Right kidney (tissue), 1 donor: ENCODE data around the gene TARS3.

Source experiments
- DNase-seq: peaks from one replicate; pipeline ENCODE4 v3.0.0-alpha.2; 2016

The TARS3 gene

GRCh38 chr15:101702077-101702476 is 22.2 kb downstream of the TARS3 start:
- DNase-seq, result no peak

- no peak for DNase-seq
These were observed 26.0 kb downstream of the TARS3 start for GRCh38 chr15:101698314-101698713.

DNA sequence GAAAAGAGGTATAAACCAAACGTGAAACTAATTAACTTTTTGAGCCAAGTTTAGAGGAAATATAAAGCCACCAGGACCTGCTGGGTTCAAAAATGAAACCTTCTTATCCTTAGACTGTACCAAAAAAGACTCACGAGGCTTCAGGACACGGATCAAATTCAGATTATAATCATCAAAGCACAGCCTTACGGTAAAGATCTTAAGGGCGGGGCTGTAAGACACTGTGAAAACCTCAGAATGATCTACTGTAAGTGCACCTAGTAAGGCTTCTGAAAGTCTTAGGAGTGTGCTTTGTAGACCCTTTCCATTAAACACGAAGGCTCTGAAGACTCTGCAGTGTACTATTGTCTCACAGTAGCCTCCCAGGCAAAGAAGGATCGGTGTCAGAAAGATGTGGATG is 26.8 kb downstream of the TARS3 start:
- DNase-seq, result no peak

GRCh38 chr15:101696829-101697228 is 27.4 kb downstream of the TARS3 start:
- DNase-seq, result no peak

GRCh38 chr15:101694261-101694660 is 30.0 kb downstream of the TARS3 start:
- no peak for DNase-seq

GRCh38 chr15:101692801-101693598 is 31.3 kb downstream of the TARS3 start:
- no peak for DNase-seq

DNA sequence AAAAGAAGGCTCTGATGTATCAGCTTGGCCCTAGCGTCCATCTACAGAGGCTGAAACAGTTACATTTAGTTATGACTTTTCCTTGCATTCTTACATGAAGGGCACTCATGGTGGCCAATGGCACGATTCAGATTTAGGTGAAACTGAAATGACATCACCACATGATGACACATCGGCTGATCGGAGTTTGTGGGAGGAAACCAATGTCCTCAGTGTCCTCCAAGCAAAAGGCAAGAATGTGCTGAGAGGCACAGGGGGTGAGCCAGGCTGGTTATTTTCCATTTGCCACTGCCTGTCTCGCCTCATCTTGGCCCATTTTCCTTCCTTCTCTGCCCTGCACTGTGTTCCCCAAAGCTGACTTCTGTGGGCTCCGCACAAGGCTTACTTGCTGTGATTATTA is 34.4 kb downstream of the TARS3 start:
- no peak for DNase-seq

- no peak for DNase-seq
These were observed 37.6 kb downstream of the TARS3 start for GRCh38 chr15:101686718-101687117.

DNA sequence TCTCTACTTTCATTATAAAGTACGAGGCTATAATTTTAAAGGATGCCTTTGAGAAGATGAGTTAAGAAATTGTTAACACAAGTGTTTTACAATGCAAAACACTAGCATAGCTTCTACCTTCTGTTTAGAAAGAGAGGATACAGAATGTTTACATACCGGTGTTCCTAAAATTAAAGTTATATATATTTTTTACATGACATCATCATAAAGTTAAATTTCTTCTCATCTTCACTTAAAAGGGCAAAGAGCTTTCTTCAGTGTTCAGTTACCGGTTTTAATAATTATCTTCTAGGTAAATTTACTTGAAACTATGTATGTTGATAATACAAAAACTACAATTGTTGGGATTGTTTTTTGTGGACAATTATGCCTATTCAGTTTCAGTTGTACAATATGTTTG is 39.4 kb downstream of the TARS3 start:
- DNase-seq, result no peak

- DNase-seq, result no peak
These were observed 39.9 kb downstream of the TARS3 start for GRCh38 chr15:101684384-101684783.

DNA sequence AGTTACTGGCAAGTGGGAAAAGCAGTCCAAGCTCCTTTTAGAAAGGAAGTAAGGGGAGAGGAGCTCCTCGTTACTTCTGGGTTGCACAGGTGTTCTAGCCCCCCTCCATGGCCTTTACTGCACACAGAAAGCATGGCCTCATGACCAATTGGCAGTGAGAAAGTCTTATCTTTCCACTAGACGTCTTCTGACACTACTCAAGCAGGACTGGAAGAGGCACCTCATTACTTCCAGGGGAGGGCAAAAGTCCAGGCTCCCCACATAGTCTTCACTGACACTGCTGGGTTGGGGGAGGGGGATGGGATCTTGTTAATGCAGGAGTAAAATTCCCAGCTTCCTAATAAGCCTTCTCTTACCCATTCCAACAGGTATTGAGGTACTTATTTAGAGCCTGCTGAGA is 44.5 kb downstream of the TARS3 start:
- DNase-seq, result no peak

- no peak for DNase-seq
These were observed 47.3 kb downstream of the TARS3 start for GRCh38 chr15:101676921-101677329.

DNA sequence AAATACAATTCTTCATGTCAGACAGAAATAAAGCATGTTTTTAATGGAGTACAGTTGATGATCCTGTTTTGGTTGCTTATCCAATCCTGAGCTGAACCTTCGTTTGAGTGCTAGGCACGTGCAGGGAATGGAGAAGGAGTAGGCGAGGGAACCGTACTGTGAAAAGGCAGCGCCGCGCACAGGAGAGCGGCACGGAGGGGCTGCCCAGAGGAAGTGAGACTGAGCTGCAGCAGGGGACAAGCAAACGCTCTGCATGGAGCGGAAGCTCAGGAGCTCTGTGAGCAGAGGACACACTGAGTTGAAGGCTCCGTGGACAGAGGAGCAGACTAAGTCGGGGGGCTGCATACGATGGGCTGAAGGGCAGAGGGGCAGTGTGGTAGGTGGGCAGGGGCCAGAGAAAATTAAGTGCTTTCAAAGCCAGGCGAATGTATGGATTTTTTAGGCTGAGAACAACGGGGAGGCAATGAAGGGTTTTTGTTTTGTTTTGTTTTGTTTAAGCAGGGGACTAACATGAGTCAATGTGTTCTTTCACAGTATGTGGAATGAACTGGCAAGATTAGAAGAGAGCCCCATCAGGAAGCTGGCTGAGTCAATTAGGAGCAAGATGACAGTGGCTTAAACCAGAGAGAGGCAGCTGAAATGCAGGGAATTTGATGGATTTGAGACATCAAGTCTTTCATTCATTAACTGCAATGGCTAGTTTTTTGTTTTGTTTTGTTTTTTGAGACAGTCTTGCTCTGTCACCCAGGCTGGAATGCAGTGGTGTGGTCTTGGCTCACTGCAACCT is 48.3 kb downstream of the TARS3 start:
- DNase-seq, result no peak

GRCh38 chr15:101675015-101675414 is 49.3 kb downstream of the TARS3 start:
- no peak for DNase-seq

DNA sequence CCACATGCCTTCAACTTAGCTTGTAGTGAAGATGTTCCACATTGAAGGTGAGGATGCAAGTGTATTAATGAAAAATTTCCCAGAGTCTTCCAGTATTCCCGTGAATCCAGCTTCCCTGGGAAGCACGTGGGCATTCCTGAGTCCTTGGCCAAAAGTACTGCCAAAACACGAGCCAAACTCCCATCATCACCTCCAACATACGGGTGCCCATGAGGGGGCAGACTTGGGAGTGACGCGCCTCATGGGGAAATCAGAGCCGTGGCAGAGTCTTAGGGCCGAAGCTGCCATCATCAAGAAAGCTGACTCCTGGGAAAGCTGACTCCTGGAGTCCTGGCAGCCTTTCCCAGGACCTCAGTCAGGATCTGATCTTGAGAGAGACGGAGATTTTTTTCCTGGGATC is 52.0 kb downstream of the TARS3 start:
- DNase-seq, result no peak

- DNase-seq, result no peak
These were observed 54.5 kb downstream of the TARS3 start for GRCh38 chr15:101669744-101670143.

- DNase-seq, result no peak
These were observed 56.4 kb downstream of the TARS3 start for GRCh38 chr15:101667881-101668280.

- no peak for DNase-seq
These were observed 59.9 kb downstream of the TARS3 start for GRCh38 chr15:101664303-101664913.

GRCh38 chr15:101662203-101662602 is 62.1 kb downstream of the TARS3 start:
- DNase-seq, result no peak

GRCh38 chr15:101660005-101660404 is 64.3 kb downstream of the TARS3 start:
- no peak for DNase-seq

DNA sequence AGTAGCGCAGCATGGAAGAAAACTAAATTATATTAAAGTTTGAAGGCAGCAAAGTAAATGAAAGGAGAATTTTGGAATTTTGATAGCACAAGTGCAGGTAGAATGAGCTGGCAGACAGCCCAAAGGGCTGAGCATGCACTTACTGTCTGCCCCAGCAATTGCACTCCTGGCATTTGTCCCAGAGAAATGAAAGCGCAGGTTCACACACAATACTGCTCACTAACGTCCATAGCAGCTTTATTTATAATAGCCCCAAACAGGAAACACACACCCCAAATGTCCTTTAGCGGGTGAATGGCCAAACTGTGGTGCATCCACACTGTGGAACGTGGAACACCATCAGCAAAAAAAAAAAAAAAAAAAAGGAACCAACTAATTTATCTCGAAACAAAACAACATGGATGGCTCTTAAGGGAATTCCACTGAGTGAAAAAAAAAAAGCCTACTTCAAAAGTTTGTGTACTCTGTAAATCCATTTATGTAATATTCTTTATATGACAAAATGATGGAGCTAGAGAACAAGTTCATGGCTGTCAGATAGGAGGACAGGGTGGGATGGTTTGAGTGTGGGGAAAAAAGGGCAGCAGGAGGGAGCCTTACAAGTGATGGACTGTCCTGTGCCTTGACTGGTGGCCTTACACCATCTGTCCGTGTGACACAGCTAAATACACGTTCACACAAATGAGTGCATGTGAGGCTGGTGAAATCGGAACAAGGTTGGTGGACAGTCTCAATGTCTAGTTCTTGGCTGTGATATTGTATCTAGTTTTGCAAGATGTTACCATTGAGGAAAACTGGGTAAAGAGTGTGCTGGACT is 66.1 kb downstream of the TARS3 start:
- DNase-seq, result no peak

- DNase-seq, result no peak
These were observed 67.1 kb downstream of the TARS3 start for GRCh38 chr15:101657171-101657570.
